Measurements from ENCODE around the gene GAL3ST2.

GAL3ST2 gene

DNA sequence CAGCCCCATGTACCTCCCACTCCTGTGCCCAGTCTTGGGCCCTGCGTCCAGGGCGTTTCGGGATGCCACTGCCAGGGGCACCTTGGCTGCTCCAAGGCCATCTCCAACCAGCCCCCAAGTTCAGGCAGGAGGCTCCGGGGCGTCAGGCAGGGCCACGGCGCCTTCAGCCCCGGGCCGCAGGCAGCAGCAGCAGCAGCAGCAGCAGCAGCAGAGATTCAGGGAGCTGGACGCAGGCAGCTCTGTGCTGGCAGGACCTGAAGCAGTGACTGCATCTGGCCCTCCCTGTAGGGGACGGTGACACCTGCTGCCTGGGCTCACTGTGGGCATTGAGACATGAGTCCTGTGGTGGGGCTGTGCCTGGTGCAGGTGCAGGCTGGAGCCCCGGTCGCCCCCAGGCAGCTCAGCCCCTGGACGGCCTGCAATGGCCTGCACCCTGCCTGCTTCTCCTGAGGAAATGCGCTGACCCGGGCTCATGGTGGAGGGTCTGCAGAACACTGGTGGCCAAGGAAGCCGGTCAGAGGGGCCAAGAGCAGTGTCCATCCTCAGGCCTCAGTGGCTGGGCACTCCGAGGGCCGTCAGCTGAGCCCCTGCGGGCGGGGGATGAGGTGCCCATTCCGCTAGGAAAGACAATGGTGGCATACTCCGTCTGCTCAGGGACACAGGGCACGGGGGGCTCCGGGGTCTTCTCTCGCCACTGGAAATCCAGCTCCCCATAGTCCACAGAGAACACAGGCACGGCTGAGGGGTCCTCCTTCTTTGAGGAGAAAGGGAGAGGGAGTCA, 74.1 kb downstream of the GAL3ST2 start:
- Histone ChIP-seq H3K9ac (ENCODE audit: low read length) (no peak overlapping the region), H3K27me3 (replicated peaks; ENCODE audit: control insufficient read depth, insufficient read depth, low read length) (peaks cover 18% of the 10 kb centered on the region), H3K36me3 (ENCODE audit: control insufficient read depth, insufficient read depth, low read length, severe bottlenecking) (no peaks in the 10 kb centered on the region), H3K9me3 (ENCODE audit: control insufficient read depth, low read length) (no peaks in the 10 kb centered on the region), H3K4me1 (ENCODE audit: control insufficient read depth, insufficient read depth, low read length) (no peaks in the 10 kb centered on the region), H3K4me3 (ENCODE audit: low read length) (no peak overlapping the region)
- DNase-seq (ENCODE audit: low read depth): no peak

DNA sequence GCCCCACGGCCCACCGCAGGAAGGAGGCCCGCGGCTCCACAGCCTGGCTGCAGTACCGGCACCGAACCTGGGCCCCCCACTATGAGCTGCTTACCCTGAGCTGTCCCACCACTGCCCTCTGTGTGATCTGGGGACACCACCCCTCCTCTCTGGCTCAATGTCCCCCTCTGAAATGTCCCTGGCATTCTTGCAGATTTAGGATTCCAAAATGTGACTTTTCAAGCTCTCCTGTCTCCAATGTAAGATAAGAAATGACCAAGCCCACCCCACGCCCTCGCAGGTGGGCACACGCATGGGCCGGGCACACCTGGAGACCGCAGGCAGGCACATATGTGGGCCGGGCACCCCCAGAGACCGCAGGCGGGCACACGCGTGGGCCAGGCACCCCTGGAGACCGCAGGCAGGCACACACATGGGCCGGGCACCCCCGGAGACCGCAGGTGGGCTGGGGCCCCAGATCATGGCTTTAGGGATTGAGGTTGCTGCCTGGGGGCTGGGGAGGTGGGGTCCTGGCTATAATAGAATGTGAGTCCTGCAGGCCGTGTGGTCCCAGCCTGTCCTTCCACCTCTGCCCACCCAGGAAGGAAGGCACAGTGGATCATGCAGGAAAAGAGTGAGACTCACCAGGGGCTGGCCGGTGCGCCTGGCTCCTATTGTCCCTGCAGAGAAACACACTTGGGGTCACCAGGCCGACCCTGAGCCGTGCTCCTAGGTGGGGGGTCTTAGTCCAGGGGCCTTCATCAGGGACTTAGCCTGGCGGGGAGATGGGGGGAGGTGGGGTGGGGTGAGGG, 74.9 kb downstream of the GAL3ST2 start:
- no peaks in the 10 kb centered on the region for H3K36me3 ChIP-seq (ENCODE audit: control insufficient read depth, insufficient read depth, low read length, severe bottlenecking)
- H3K27me3 ChIP-seq (replicated peaks; ENCODE audit: control insufficient read depth, insufficient read depth, low read length): peaks cover 18% of the 10 kb centered on the region
- no peaks in the 10 kb centered on the region for H3K4me1 ChIP-seq (ENCODE audit: control insufficient read depth, insufficient read depth, low read length)
- no peak overlapping the region for H3K4me3 ChIP-seq (ENCODE audit: low read length)
- no peak for DNase-seq (ENCODE audit: low read depth)
- no peaks in the 10 kb centered on the region for H3K9me3 ChIP-seq (ENCODE audit: control insufficient read depth, low read length)
- H3K9ac ChIP-seq (ENCODE audit: low read length): no peak overlapping the region

DNA sequence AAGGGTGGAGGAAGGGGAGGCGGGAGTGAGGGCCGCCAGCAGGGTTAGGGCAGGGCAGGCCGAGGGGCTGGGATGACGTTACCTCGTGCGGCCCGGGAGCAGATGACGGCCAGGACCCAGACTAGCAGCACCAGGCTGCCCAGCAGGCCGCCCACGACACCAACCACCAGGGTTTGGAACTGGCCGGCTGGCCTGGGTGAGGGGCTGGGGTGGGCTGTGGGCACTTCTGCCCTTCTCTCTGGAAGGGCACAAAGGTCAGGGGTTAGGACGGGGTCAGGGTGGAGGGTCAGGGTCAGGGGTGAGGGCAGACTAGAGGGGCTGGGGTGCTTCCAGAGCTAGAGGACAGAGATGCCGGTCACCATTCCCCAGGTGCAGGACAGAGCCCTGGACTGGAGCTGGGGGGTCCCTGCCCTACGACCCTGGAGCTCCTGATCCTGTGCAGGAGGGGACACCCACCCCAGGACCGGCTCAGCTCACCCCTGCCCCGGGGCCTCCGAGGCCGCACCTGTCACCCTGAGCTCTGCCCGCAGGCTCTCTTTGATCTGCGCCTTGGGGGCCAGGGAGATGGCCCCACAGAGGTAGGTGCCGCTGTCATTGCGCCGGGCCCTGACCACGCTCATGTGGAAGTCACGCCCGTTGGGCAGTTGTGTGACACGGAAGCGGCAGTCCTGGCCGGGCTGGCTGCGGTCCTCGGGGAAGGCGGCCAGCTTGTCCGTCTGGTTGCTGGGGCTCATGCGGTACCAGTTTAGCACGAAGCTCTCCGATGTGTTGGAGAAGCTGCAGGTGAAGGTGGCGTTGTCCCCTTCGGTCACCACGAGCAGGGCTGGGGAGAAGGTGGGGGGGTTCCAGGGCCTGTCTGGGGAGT, 75.7 kb downstream of the GAL3ST2 start:
- DNase-seq (ENCODE audit: low read depth): no peak
- Histone ChIP-seq H3K9ac (ENCODE audit: low read length) (no peak overlapping the region), H3K9me3 (ENCODE audit: control insufficient read depth, low read length) (no peaks in the 10 kb centered on the region), H3K27me3 (replicated peaks; ENCODE audit: control insufficient read depth, insufficient read depth, low read length) (peaks cover 18% of the 10 kb centered on the region), H3K4me1 (ENCODE audit: control insufficient read depth, insufficient read depth, low read length) (peaks cover 6% of the 10 kb centered on the region), H3K36me3 (ENCODE audit: control insufficient read depth, insufficient read depth, low read length, severe bottlenecking) (no peaks in the 10 kb centered on the region), H3K4me3 (ENCODE audit: low read length) (no peak overlapping the region)

DNA sequence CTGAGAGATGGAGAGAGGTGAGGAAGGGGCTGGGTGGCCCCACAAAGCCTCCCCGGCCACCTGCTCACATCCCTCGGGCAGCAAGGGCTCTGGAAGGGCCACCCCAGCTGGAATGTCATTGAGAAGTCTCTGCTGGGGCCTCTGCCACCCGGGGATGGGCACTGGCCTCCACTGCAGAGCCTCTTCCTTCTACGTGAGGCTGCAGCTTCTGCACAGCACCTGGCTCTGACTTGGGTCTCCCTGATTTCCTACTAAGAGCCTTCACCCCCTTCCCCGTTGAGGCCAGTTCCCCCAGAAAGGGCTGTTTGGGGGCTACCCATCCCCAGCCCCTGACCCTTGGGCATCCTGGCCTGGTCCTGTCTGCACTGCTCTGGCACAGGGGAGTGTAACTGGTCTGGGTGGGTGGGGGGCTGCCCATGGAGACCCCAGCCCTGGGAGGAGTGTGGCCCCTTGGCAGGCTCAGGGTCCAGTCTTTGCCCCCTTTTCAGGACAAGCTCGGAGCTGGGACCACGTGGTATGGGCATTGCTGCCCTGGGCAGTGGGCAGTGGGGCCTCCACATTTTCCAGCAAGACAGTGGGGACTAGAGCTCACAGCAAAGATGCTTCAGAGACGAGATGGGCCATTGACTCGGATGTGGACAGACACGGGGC, 76.5 kb downstream of the GAL3ST2 start:
- Histone ChIP-seq H3K36me3 (ENCODE audit: control insufficient read depth, insufficient read depth, low read length, severe bottlenecking) (no peaks in the 10 kb centered on the region), H3K27me3 (replicated peaks; ENCODE audit: control insufficient read depth, insufficient read depth, low read length) (peaks cover 18% of the 10 kb centered on the region), H3K9ac (ENCODE audit: low read length) (no peak overlapping the region), H3K4me3 (ENCODE audit: low read length) (no peak overlapping the region), H3K9me3 (ENCODE audit: control insufficient read depth, low read length) (no peaks in the 10 kb centered on the region), H3K4me1 (ENCODE audit: control insufficient read depth, insufficient read depth, low read length) (peaks cover 6% of the 10 kb centered on the region)
- DNase-seq (ENCODE audit: low read depth): no peak

Measured in adipocyte (in vitro differentiated cells).